SK-N-SH (cell line): ENCODE measurements around the gene CLIC3. TPM values are rescaled to one million over a fixed set of nuclear protein-coding genes. Genes with fewer than 3 reads are reported as not detected.

Source experiments
- CTCF ChIA-PET: fragments of 300-600, 350-600 bp; formaldehyde crosslinking; extraction: SDS; loops from one replicate; lab custom pipeline; 2021; lab: Yijun Ruan, JAX
- POLR2A ChIA-PET: fragments of 350-600 bp; sonication (Branson Sonifier 250); formaldehyde crosslinking; extraction: SDS; loops from one replicate; lab custom pipeline; 2020; ENCODE audit warnings: antibody characterized with exemption, inconsistent platforms; lab: Yijun Ruan, JAX
- DNase-seq: peaks from one replicate; pipeline ENCODE4 v3.0.0; 2012
- H2AFZ ChIP-seq: fragments of 200-600 bp; sonication (generic); 2 replicates; pipeline ENCODE4 v1.8.1; 2016; ENCODE audit warnings: antibody characterized with exemption, mild to moderate bottlenecking, low read depth
- H3F3A ChIP-seq: fragments of 200-600 bp; sonication (generic); replicated peaks from 2 replicates; pipeline ENCODE3; 2016; ENCODE audit warnings: antibody characterized with exemption, mild to moderate bottlenecking; ENCODE audit not compliant: insufficient read depth
- H3K27ac ChIP-seq, 2 experiments: fragments of 200-500 bp in 1 of 2; fragments of 200-600 bp in 1 of 2; sonication (Bioruptor generic) in 1 of 2; sonication (generic), shearing (Covaris generic) in 1 of 2; 2 replicates each; pipeline versions ENCODE4 v1.5.1 to v1.6.1; 2014 to 2016; ENCODE audit warnings: low read depth in 2 of 2, inconsistent platforms in 1 of 2, low read length in 1 of 2, mild to moderate bottlenecking in 1 of 2, mixed read lengths in 1 of 2
- H3K27me3 ChIP-seq: fragments of 200-600 bp; sonication (generic), shearing (Covaris generic); 2 replicates; pipeline ENCODE4 v1.6.1; 2016; ENCODE audit warnings: mixed run types; ENCODE audit not compliant: insufficient read depth
- H3K36me3 ChIP-seq, 2 experiments: fragments of 200-500 bp in 1 of 2; fragments of 200-600 bp in 1 of 2; sonication (Bioruptor generic) in 1 of 2; sonication (generic) in 1 of 2; replicated peaks in 1 of 2; 2 replicates each; pipeline versions ENCODE3 to v1.5.1; 2014 to 2016; ENCODE audit warnings: low read length in 1 of 2, mild to moderate bottlenecking in 1 of 2; ENCODE audit not compliant: insufficient read depth in 2 of 2, control insufficient read depth in 1 of 2
- H3K4me1 ChIP-seq, 2 experiments: fragments of 200-500 bp in 1 of 2; fragments of 200-600 bp in 1 of 2; sonication (Bioruptor generic) in 1 of 2; sonication (generic), shearing (Covaris generic) in 1 of 2; 2 replicates each; pipeline versions ENCODE4 v1.5.1 to v1.6.1; 2014 to 2016; ENCODE audit warnings: low read depth in 1 of 2, low read length in 1 of 2, mixed run types in 1 of 2; ENCODE audit not compliant: insufficient read depth in 2 of 2, control insufficient read depth in 1 of 2
- H3K4me2 ChIP-seq: fragments of 200-600 bp; sonication (generic), shearing (Covaris generic); 2 replicates; pipeline ENCODE4 v1.6.1; 2017; ENCODE audit warnings: mixed run types
- H3K4me3 ChIP-seq, 2 experiments: fragments of 200-500 bp in 1 of 2; fragments of 200-600 bp in 1 of 2; sonication (Bioruptor generic) in 1 of 2; sonication (generic), shearing (Covaris generic) in 1 of 2; 2 replicates each; pipeline versions ENCODE4 v1.5.1 to v1.8.1; 2014 to 2016; ENCODE audit warnings: low read depth in 2 of 2, inconsistent platforms in 1 of 2, low read length in 1 of 2, mild to moderate bottlenecking in 1 of 2, mixed read lengths in 1 of 2, moderate library complexity in 1 of 2
- H3K79me2 ChIP-seq: fragments of 200-600 bp; sonication (generic); 2 replicates; pipeline ENCODE4 v1.8.1; 2017; ENCODE audit warnings: mild to moderate bottlenecking; ENCODE audit not compliant: insufficient read depth
- H3K9ac ChIP-seq: fragments of 200-600 bp; sonication (generic); 2 replicates; pipeline ENCODE4 v1.6.1; 2017; ENCODE audit warnings: mixed run types
- H3K9me2 ChIP-seq: fragments of 200-600 bp; sonication (generic); 2 replicates; pipeline ENCODE4 v1.6.1; 2017; ENCODE audit warnings: mixed run types
- H3K9me3 ChIP-seq: fragments of 200-600 bp; sonication (generic); 2 replicates; pipeline ENCODE4 v1.6.1; 2017; ENCODE audit warnings: mixed run types, mild to moderate bottlenecking, moderate library complexity
- H4K20me1 ChIP-seq: fragments of 200-600 bp; sonication (generic); 2 replicates; pipeline ENCODE4 v1.6.1; 2017; ENCODE audit warnings: mild to moderate bottlenecking, mixed run types; ENCODE audit not compliant: insufficient read depth
- EP300 ChIP-seq, 2 experiments: IDR thresholded peaks; 2 replicates each; pipeline versions ENCODE4 v1.4.0 to v1.6.1; 2012; ENCODE audit warnings: borderline replicate concordance in 1 of 2, low read depth in 1 of 2, low read length in 1 of 2
- EZH2phosphoT487 ChIP-seq: fragments of 200-600 bp; sonication (generic); IDR thresholded peaks from 2 replicates; pipeline ENCODE4 v1.6.1; 2017; ENCODE audit warnings: low read depth, mixed run types, mild to moderate bottlenecking, antibody characterized with exemption, moderate library complexity, borderline replicate concordance
- GATA2 ChIP-seq: sonication (generic); formaldehyde crosslinking; IDR thresholded peaks from 2 replicates; pipeline ENCODE4 v1.5.0; 2020; ENCODE audit warnings: mild to moderate bottlenecking, missing genetic modification reagents
- JUND ChIP-seq: IDR thresholded peaks from 2 replicates; pipeline ENCODE4 v1.4.0; 2012
- MEF2A ChIP-seq: IDR thresholded peaks from 2 replicates; pipeline ENCODE4 v1.4.0; 2012; ENCODE audit warnings: low read depth, borderline replicate concordance
- MXI1 ChIP-seq: IDR thresholded peaks from 2 replicates; pipeline ENCODE4 v1.6.1; 2012; ENCODE audit warnings: mild to moderate bottlenecking, low read depth, low read length, improper control_type of control experiment
- NFIC ChIP-seq: IDR thresholded peaks from 2 replicates; pipeline ENCODE4 v1.4.0; 2012; ENCODE audit warnings: borderline replicate concordance
- POLR2AphosphoS5 ChIP-seq: IDR thresholded peaks from 2 replicates; pipeline ENCODE4 v1.6.1; 2012; ENCODE audit warnings: low read depth, low read length
- RAD21 ChIP-seq: IDR thresholded peaks from 2 replicates; pipeline ENCODE4 v1.6.1; 2012; ENCODE audit warnings: mild to moderate bottlenecking, low read length
- TEAD4 ChIP-seq: IDR thresholded peaks from 2 replicates; pipeline ENCODE4 v1.4.0; 2012; ENCODE audit warnings: mild to moderate bottlenecking, borderline replicate concordance; ENCODE audit not compliant: insufficient read depth
- WGBS: methylation state at CpG from one replicate; pipeline ENCODE4 v1.1.6; 2017; ENCODE audit warnings: low lambda C conversion rate; 5-methylcytosine and 5-hydroxymethylcytosine counted together
- polyA plus RNA-seq, 3 experiments: library from polyadenylated mRNA; depleted of rRNA; stranded (reverse); fragments of >200 nt; gene quantifications; 2 replicates each; pipeline ENCODE4 v1.2.3, GENCODE V29; 2012
- TF ChIP-seq, protein P1 (sequence below): fragments of 200-600 bp; sonication (generic); IDR thresholded peaks from 2 replicates; pipeline ENCODE4 v1.6.1; 2017; ENCODE audit warnings: antibody characterized with exemption, mild to moderate bottlenecking, moderate library complexity
- TF ChIP-seq, protein P2 (sequence below): fragments of 150-350 bp; IDR thresholded peaks from 2 replicates; pipeline ENCODE4 v1.6.1; 2017; ENCODE audit warnings: antibody characterized with exemption, low read length, low read depth, borderline replicate concordance

Gene CLIC3
- polyA plus RNA-seq, 1 of the 3 experiments (the other 2 are of a cell fraction), result 1.0 TPM

DNA sequence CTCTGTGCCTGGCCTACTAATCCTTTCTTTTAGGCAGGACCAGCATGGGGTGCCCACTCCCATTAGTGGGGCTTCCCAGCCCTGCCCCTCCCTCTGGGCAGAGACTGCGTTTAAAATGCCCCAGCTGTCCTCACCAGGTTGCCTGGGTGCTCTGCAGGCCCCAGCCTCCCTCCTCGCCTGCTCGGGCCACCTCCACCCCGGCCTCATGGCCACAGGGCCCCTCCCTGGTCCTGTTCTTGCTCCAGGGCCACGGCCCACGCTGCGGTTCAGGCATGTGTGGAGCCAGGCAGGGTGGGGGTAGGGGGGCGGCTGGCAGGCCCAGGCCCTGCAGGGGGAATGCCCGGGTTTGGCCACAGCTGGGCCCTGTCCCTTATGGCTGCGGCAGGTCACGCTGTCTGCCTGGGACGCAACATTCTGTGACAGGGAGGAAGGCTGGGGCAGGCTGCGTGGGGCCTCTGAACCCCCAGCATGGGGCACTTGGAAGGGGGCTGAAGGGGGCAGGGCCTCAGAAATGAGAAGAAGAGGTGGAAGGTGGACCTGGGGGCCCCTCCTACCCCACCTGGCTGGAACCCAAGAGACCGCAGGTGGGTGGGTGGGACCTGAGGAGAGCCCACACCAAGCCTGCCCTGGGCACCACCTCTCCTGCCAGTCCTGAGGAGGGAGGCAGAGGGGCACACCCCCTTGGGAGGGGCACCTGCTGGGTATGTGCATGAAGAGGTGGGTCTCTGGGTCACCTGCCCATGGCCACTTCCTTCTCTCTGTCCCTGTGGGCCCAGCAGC is 44.6 kb downstream of the CLIC3 start, which contains the start of gene LCN12:
TSS of gene LCN12 (plus strand) at position 733 of the 780 bp plus-strand sequence. CDS start 55 bp downstream, outside the sequence.
- whole genome bisulfite sequencing, result 100% methylated on average over 2 of the region's 14 CpGs
- Histone ChIP-seq H3K9ac (no peak within 1 kb of the TSS), H3K9me3 (no peaks in the 10 kb centered on the region), H3K4me2 (no peak within 1 kb of the TSS), H3K36me3 (no peaks in the 10 kb centered on the region), H3K9me2 (no peaks in the 10 kb centered on the region), H3K27me3 (no peaks in the 10 kb centered on the region), H3K4me3 (no peak within 1 kb of the TSS), H3K4me1 (peaks cover 0 to 25% of the 10 kb centered on the region in 2 experiments; a peak in 2 of 4 replicates), H3K27ac (peak within 1 kb of the TSS in 1 of 2 experiments; percentile 30; a peak in 1 of 4 replicates), H3K79me2 (no peaks in the 10 kb centered on the region), H3F3A (no peaks in the 10 kb centered on the region), H2AFZ (no peak within 1 kb of the TSS), H4K20me1 (no peaks in the 10 kb centered on the region)
- DNase-seq, result no peak
- CTCF ChIA-PET, result interaction anchor here (0.9 to 13.2 kb wide), 6 partner anchors 25 to 160 kb away, joined by 3 to 350 read pairs (median 4); partner anchors contain the start of genes ABCA2, CLIC3 and FUT7
- POLR2A ChIA-PET, result interaction anchor here (0.9 to 1.8 kb wide), 6 partner anchors 22 to 77 kb away, joined by 3 to 7 read pairs (median 4); partner anchors contain the start of gene PTGDS
- TF ChIP-seq EZH2phosphoT487, result no peak
- TF ChIP-seq TEAD4, result no peak
- no peak for TF ChIP-seq MEF2A
- TF ChIP-seq, protein P1, sequence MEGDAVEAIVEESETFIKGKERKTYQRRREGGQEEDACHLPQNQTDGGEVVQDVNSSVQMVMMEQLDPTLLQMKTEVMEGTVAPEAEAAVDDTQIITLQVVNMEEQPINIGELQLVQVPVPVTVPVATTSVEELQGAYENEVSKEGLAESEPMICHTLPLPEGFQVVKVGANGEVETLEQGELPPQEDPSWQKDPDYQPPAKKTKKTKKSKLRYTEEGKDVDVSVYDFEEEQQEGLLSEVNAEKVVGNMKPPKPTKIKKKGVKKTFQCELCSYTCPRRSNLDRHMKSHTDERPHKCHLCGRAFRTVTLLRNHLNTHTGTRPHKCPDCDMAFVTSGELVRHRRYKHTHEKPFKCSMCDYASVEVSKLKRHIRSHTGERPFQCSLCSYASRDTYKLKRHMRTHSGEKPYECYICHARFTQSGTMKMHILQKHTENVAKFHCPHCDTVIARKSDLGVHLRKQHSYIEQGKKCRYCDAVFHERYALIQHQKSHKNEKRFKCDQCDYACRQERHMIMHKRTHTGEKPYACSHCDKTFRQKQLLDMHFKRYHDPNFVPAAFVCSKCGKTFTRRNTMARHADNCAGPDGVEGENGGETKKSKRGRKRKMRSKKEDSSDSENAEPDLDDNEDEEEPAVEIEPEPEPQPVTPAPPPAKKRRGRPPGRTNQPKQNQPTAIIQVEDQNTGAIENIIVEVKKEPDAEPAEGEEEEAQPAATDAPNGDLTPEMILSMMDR, result no peak
- no peak for TF ChIP-seq JUND
- TF ChIP-seq NFIC, result no peak
- no peak for TF ChIP-seq GATA2 (CRISPR knock-in tag)
- TF ChIP-seq, protein P2, sequence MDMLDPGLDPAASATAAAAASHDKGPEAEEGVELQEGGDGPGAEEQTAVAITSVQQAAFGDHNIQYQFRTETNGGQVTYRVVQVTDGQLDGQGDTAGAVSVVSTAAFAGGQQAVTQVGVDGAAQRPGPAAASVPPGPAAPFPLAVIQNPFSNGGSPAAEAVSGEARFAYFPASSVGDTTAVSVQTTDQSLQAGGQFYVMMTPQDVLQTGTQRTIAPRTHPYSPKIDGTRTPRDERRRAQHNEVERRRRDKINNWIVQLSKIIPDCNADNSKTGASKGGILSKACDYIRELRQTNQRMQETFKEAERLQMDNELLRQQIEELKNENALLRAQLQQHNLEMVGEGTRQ, result no peak

DNA sequence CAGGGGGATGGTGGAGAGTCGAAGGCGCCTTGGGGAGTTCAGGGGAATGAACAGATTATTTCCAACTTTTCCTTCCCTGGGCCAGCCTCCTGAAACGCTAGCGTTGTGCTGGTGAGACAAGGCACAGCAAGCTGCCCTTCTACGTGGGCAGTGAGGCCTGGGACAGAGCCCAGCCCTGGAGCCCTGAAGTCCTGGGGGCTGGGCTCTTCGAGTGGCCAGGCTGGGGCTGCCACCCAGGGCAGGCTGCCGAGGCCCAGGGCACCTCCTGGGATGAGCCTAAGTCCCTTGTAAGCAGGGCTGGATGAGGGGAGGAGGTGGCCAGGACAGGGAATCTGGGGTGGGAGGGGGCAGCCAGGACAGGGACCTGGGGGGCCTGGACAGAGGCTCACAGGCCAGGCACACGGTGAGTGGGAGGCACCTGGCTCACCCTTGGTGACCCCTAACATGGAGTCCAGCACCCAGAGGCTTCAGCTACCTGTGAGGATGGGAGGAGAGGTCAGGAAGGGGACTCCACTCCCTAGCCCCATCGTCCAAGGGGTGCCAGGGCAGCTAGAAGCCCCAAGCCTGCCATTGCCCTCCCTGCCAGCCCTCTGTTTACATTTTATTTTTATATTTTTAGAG is 45.6 kb downstream of the CLIC3 start:
- ChIA-PET POLR2A (interaction anchor here (0.8 to 1.8 kb wide), 6 partner anchors 23 to 291 kb away, joined by 3 to 7 read pairs (median 4); partner anchors contain the start of gene PTGDS), CTCF (interaction anchor here (0.7 to 13.2 kb wide), 10 partner anchors 26 to 193 kb away, joined by 3 to 350 read pairs (median 4); partner anchors contain the start of genes ABCA2, CLIC3, FUT7 and LCN8)
- no peaks in the 10 kb centered on the region for H3K36me3 ChIP-seq
- no peak overlapping the region for H3K9ac ChIP-seq
- no peaks in the 10 kb centered on the region for H3K9me2 ChIP-seq
- H2AFZ ChIP-seq, result peak overlapping the region; percentile 88
- no peaks in the 10 kb centered on the region for H3K79me2 ChIP-seq
- TF ChIP-seq POLR2AphosphoS5, result no peak
- TF ChIP-seq RAD21, result no peak
- TF ChIP-seq MXI1, result no peak
- no peak for TF ChIP-seq EP300 (IDR thresholded peaks at IDR 0.05; ENCODE audit: borderline replicate concordance in 1 of 2, low read depth in 1 of 2, low read length in 1 of 2)
- no peak for TF ChIP-seq TEAD4
- 42% methylated on average over 5 of the region's 9 CpGs for WGBS
- no peaks in the 10 kb centered on the region for H3F3A ChIP-seq
- H3K4me1 ChIP-seq, result peaks cover 0 to 28% of the 10 kb centered on the region in 2 experiments; a peak in 2 of 4 replicates
- H3K9me3 ChIP-seq, result no peaks in the 10 kb centered on the region
- peak overlapping the region; percentile 62 to 67; a peak in 3 of 4 replicates for H3K4me3 ChIP-seq
- H3K27me3 ChIP-seq, result no peaks in the 10 kb centered on the region
- peak overlapping the region in 1 of 2 experiments; percentile 94; a peak in 2 of 4 replicates for H3K27ac ChIP-seq
- no peaks in the 10 kb centered on the region for H4K20me1 ChIP-seq
- peak; percentile 73 for DNase-seq
- peak overlapping the region; percentile 97 for H3K4me2 ChIP-seq
